ENCODE measurements around the gene RHOT2.

DNA sequence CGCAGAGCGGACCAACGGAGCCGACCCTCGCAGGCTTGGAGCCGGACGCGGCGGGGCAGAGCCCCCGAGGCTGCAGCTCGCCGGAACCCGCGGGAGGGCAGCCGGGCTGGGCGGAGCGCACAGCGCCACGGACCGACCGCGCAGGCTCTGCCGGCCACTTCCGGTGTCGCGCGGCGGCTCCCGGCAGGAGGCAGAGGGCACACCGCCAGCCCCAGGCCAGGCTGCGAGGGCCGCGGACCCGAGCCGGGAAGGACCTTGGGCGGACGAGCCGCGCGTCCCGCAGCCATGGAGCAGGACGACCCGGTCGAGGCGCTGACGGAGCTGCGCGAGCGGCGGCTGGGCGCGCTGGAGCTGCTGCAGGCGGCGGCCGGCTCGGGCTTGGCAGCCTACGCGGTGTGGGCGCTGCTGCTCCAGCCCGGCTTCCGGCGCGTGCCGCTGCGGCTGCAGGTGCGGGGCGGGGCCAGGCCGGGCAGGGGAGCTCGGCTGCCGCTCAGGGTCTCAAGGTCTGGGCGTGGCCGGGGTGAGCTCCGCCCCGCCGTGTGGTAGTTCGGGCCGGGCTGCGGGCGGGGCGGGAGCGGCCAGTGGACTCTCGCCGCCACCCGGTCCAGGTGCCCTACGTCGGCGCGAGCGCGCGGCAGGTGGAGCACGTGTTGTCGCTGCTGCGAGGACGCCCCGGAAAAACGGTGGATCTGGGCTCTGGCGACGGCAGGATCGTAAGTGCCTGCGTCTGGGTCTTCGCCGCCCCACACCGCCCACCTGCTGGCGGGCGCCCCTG lies 53.2 kb downstream of the RHOT2 start, which contains the start of gene ANTKMT:
- TF ChIP-seq BHLHE40 (IDR thresholded peaks at IDR 0.05; ENCODE audit: borderline replicate concordance) (no peak), FOXA1 (IDR thresholded peaks at IDR 0.05) (no peak), ARNT (IDR thresholded peaks at IDR 0.05) (0 out of 2 replicates have a peak, but pooled peaks have one; percentile 26), FOXM1 (IDR thresholded peaks at IDR 0.05; ENCODE audit: borderline replicate concordance) (no peak), SP1 (IDR thresholded peaks at IDR 0.05) (no peak), CTBP1 (IDR thresholded peaks at IDR 0.05; ENCODE audit: borderline replicate concordance) (no peak), SUZ12 (IDR thresholded peaks at IDR 0.05) (no peak), NFRKB (IDR thresholded peaks at IDR 0.05) (no peak), LEF1 (IDR thresholded peaks at IDR 0.05; ENCODE audit: borderline replicate concordance) (peak; percentile 87), TARDBP (IDR thresholded peaks at IDR 0.05) (no peak), ELF4 (IDR thresholded peaks at IDR 0.05) (no peak), HDGF (IDR thresholded peaks at IDR 0.05; ENCODE audit: borderline replicate concordance) (no peak)
- TF ChIP-seq, protein P1, sequence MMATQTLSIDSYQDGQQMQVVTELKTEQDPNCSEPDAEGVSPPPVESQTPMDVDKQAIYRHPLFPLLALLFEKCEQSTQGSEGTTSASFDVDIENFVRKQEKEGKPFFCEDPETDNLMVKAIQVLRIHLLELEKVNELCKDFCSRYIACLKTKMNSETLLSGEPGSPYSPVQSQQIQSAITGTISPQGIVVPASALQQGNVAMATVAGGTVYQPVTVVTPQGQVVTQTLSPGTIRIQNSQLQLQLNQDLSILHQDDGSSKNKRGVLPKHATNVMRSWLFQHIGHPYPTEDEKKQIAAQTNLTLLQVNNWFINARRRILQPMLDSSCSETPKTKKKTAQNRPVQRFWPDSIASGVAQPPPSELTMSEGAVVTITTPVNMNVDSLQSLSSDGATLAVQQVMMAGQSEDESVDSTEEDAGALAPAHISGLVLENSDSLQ (IDR thresholded peaks at IDR 0.05) = no peak; the same call in none of the 2 replicates

Data from HEK293T (cell line).